GM13976 (cell line): ENCODE data around the gene TEX36.
"Not testable (repeated sequence)": the region's sequence is repeated elsewhere in the genome, so short reads cannot be mapped to it uniquely, and the experiment has no call there.

Experiments used
- DNase-seq: peaks from one replicate; pipeline ENCODE4 v3.0.0; 2012; ENCODE audit warnings: low spot score
- CTCF ChIP-seq: IDR thresholded peaks from 2 replicates; pipeline ENCODE4 v1.5.1; 2012; ENCODE audit warnings: borderline replicate concordance, mild to moderate bottlenecking; ENCODE audit not compliant: insufficient read depth; ENCODE audit errors: extremely low read depth, missing control alignments, control extremely low read depth
- in situ Hi-C: fragments of 300-500 bp; cut with MboI; formaldehyde crosslinking; loops from one replicate; pipeline ENCODE4 v1.12.0; 2022; ENCODE audit warnings: low sequenced_read_pairs, mixed read lengths, inconsistent platforms; ENCODE audit not compliant: unreplicated experiment

The TEX36 gene

GRCh38 chr10:125719173-125720001 lies 36.4 kb upstream of the TEX36 start, which contains the start of gene EDRF1:
Gene EDRF1 (plus strand): TSS chr10:125719709. CDS start chr10:125719808, 99 bp downstream.
- in situ Hi-C loops = no loop called here
- TF ChIP-seq CTCF = no peak

DNA sequence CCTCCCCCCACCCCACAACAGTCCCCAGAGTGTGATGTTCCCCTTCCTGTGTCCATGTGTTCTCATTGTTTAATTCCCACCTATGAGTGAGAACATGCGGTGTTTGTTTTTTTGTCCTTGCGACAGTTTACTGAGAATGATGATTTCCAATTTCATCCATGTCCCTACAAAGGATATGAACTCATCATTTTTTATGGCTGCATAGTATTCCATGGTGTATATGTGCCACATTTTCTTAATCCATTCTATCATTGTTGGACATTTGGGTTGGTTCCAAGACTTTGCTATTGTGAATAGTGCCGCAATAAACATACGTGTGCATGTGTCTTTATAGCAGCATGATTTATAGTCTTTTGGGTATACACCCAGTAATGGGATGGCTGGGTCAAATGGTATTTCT lies 31.8 kb upstream of the TEX36 start:
- DNase-seq, in situ Hi-C loops: not testable (repeated sequence)

More at GRCh38 chr10:125719173-125720001, 36.4 kb upstream of the TEX36 start, which contains the start of gene EDRF1:
- peak; percentile 98 for DNase-seq

DNA sequence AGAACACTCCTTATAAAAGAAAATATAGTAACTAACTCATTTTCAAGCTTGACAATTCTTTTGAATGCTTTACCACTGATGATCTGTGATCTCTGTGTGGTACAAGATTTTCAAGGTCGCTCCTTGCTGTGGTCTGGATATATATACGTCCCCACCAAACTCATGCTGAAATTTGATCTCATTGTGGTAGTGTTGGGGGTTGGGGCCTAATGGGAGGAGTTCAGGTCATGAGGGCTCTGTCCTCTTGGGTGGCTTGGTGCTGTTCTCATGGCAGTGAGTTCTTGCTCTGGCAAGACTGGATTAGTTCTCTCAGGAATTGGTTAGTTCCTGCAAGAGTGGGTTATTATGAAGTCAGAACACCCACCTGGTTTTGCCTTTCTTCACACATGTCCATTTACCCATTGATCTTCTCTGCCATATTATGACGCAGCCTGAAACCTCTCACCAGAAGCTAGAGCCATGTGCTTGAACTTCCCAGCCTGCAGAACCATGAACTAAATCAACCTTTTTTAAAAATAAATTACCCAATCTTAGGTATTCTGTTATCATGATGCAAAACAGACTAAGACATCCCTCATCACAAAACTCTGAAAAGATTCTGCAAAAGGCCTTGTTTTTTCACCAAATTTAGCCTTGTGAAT lies 28.3 kb upstream of the TEX36 start:
- DNase-seq = no peak
- no peak for TF ChIP-seq CTCF
- in situ Hi-C loops = no loop called here

- DNase-seq = no peak
- TF ChIP-seq CTCF = no peak
- in situ Hi-C loops = no loop called here
Measured at GRCh38 chr10:125709553-125710474, 26.9 kb upstream of the TEX36 start.

DNA sequence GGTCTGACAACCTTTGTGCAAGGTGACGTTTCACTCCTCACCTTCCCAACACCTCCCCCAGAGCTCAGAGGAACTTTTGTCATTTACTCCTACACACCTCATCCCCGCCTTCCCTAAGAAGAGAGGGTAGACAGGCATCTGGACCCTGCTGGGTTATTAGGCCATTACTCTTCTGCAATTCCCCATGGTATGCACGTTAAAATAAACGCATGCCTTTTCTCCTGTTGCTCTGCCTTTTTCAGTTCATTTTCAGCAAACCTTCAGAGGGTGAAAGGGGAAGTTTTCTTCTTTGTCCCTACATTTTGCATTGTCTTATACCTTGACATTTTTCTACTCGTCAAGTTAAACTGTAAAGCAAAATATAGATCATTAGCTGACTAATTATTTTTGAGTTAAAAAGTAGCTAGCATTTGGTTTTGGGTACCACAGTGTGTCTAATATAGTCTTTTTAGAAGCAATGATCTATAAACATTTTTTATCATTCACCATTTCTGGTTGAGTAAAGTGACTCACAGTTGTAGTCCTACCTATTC lies 26.1 kb upstream of the TEX36 start:
- no peak for TF ChIP-seq CTCF
- in situ Hi-C loops = no loop called here
- no peak for DNase-seq

- no peak for TF ChIP-seq CTCF
- in situ Hi-C loops = no loop called here
- no peak for DNase-seq
Measured at GRCh38 chr10:125707541-125708468, 24.8 kb upstream of the TEX36 start.
